ENCODE results near the gene ARHGEF37. TPM values are rescaled to one million over a fixed set of nuclear protein-coding genes. Genes with fewer than 3 reads are reported as not detected.

ARHGEF37 gene
- total and polyA plus RNA-seq, 9 of the 15 experiments (the other 6 are each of a cell fraction or from before 2014, with no cell fraction given): 0.01 to 0.27 (median 0.05) TPM

DNA sequence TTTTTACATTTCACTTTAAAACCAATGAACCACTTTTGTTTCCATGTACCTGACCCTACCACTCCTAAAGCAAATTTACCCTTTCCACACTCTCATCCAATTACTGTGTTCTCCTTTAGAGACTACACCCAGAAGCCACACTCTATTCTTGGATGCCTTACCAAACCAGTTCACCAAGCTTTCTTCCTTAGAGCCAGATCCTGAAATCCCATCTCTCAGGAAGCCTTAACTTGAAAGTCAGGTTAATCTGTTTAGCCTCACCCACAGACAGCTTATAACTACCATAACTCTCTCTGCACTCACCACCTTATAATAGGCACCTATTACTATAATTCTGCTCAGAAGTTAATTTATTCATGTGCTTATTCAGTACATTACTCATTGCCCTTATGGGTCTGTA lies 34.3 kb upstream of the ARHGEF37 start:
- no TSS peak for BruUV-seq (replicated peaks)
- H3K36me3 ChIP-seq (ENCODE audit: control insufficient read depth, insufficient read depth, low read length): peaks cover 76% of the 10 kb centered on the region

More for the DNA sequence above, 34.3 kb upstream of the ARHGEF37 start:
- POLR2A ChIA-PET: interaction anchor here (0.6 to 3.6 kb wide), 8 partner anchors 10 to 142 kb away, joined by 3 to 12 read pairs (median 4); no protein-coding TSS in a partner anchor
- H3K4me3 ChIP-seq: no peak overlapping the region
- peaks cover 13 to 29% of the 10 kb centered on the region in 2 experiments; a peak in 4 of 5 replicates for H3K4me1 ChIP-seq (replicated peaks in 1 of 2; ENCODE audit: control insufficient read depth in 2 of 2, insufficient read depth in 2 of 2, low read length in 2 of 2)
- H3K27ac ChIP-seq (ENCODE audit: extremely low read depth, low read depth, low read length): no peak overlapping the region
- no peaks in the 10 kb centered on the region for H3K27me3 ChIP-seq (ENCODE audit: control insufficient read depth in 2 of 2, insufficient read depth in 2 of 2, low read length in 2 of 2)
- ATAC-seq (no peak), FAIRE-seq (no peak), DNase-seq (ENCODE audit: extremely low read depth in 1 of 4, low spot score in 3 of 4) (no peak)
- H2AFZ ChIP-seq (ENCODE audit: low read depth, low read length): no peak overlapping the region
- H3K9me3 ChIP-seq (replicated peaks; ENCODE audit: control insufficient read depth, insufficient read depth, low read depth, low read length): no peaks in the 10 kb centered on the region
- peak overlapping the region in 1 of 2 experiments; percentile 31; a peak in 1 of 4 replicates for H3K9ac ChIP-seq (ENCODE audit: insufficient read depth in 1 of 2, low read depth in 2 of 2, low read length in 2 of 2)
- H4K20me1 ChIP-seq (replicated peaks; ENCODE audit: control insufficient read depth, insufficient read depth, low read length): peaks cover 27% of the 10 kb centered on the region
- peak; percentile 50; the same call in 1 of the 2 replicates for TF ChIP-seq SUPT5H (IDR thresholded peaks at IDR 0.05)
- TF ChIP-seq BRCA1 (IDR thresholded peaks at IDR 0.05): no peak
- TF ChIP-seq BRCA1 (CRISPR knock-in tag; IDR thresholded peaks at IDR 0.05): no peak
- no peak for TF ChIP-seq FOXP4 (CRISPR knock-in tag; IDR thresholded peaks at IDR 0.05; ENCODE audit: borderline replicate concordance)
- TF ChIP-seq POLR2A (conservative IDR thresholded peaks at IDR 0.05): peak; percentile 41; the same call in 1 of the 2 replicates
- intact Hi-C loops (cut with micrococcal nuclease): no loop called here
- H3K4me2 ChIP-seq (ENCODE audit: insufficient read depth, low read length): peak overlapping the region; percentile 11; the same call in 1 of the 2 replicates
- in situ Hi-C loops (cut with MboI): no loop called here
- H3K79me2 ChIP-seq (ENCODE audit: control insufficient read depth, insufficient read depth, low read length): peaks cover 93% of the 10 kb centered on the region
- CTCF ChIA-PET (ENCODE audit: low intra/inter-chr PET ratio): no interaction called here
- H3K9me1 ChIP-seq (ENCODE audit: control insufficient read depth, insufficient read depth, low read length): no peaks in the 10 kb centered on the region

Measured in K562 (cell line).